D721Med (cell line): ENCODE data around the gene MDK.

Experiments
- DNase-seq: peaks from one replicate; pipeline ENCODE4 v3.0.0; 2011; ENCODE audit warnings: low spot score; ENCODE audit not compliant: insufficient read length
- FAIRE-seq: peaks from 2 replicates; lab custom pipeline; 2011; peaks lifted over from hg19 to GRCh38; lab: Jason Lieb, UNC
- TF ChIP-seq, protein P1 (sequence below): IDR thresholded peaks from 2 replicates; pipeline ENCODE4 v1.5.1; 2012; ENCODE audit warnings: mild to moderate bottlenecking, control low read depth; ENCODE audit not compliant: insufficient read depth; ENCODE audit errors: missing control alignments

MDK gene

DNA sequence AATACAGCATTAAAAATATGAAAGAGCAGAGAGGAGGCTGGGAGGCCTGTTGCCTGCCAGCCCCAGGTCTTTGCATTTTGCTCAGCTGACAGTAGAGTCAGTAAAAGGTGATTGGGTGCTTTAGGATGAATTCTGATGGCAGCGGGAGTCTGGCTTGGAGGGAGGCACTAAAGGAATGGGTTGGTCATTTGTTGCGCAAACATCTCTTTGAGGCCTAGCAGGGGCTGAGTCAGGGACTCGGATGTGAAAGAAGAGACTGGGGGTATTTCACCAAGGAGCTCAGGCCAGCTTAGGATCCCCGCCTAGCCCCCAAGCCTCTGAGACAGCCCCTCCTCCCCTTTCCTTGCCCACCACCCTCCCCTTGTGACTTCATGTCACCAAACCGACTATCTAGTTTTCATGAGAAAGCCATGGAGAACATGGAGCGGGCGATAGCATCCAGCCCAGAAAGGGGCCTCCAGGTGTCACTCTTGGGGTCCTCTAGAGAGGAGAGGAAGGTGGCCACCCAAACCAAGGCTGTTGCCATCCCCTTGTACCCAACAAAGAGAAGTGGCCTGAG lies 24.5 kb upstream of the MDK start:
- no peak for FAIRE-seq
- no peak for DNase-seq
- TF ChIP-seq, protein P1, sequence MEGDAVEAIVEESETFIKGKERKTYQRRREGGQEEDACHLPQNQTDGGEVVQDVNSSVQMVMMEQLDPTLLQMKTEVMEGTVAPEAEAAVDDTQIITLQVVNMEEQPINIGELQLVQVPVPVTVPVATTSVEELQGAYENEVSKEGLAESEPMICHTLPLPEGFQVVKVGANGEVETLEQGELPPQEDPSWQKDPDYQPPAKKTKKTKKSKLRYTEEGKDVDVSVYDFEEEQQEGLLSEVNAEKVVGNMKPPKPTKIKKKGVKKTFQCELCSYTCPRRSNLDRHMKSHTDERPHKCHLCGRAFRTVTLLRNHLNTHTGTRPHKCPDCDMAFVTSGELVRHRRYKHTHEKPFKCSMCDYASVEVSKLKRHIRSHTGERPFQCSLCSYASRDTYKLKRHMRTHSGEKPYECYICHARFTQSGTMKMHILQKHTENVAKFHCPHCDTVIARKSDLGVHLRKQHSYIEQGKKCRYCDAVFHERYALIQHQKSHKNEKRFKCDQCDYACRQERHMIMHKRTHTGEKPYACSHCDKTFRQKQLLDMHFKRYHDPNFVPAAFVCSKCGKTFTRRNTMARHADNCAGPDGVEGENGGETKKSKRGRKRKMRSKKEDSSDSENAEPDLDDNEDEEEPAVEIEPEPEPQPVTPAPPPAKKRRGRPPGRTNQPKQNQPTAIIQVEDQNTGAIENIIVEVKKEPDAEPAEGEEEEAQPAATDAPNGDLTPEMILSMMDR = no peak

DNA sequence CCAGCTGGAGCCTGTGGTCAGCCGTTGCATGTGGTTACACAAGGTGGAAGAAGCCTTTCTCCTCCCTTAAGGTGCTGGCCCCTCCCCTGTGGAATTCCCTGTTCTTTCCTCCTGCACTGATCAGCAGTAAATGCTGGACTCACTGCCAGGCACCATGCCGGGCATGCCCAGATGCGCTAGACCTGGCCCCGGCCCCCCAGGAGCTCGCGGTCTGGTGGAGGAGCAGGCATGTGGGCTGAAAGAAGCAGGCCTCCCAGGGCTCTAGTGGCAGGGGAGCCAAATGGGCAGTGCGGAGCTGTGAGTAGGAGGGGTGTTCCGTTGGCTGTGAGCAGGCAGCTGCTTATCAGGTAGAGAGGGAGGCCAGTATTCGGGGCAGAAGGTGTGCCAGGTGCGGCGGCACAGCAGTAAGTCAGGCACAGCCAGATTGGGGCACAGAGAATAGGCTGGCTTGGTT lies 24.0 kb upstream of the MDK start:
- FAIRE-seq = no peak
- TF ChIP-seq, protein P1 = no peak
- DNase-seq = no peak

DNA sequence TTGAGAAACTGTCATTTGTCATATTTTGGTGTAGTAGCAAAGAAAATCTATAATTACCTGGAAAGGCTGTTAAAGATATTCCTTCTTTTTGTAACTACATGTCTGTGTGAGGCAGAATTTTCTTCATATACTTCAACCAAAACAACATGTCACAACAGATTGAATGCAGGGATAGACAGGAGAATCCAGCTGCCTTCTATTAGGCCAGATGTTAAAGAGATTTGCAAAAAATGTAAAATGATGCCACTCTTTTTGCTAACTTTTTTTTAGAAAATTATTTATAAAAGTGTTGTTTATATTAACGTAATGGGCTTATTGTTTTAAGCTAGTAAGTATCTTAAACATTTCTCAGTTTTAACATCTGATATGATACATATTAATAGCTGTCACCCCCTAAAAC lies 21.5 kb upstream of the MDK start:
- FAIRE-seq (no peak), DNase-seq (no peak)
- TF ChIP-seq, protein P1 = no peak

DNA sequence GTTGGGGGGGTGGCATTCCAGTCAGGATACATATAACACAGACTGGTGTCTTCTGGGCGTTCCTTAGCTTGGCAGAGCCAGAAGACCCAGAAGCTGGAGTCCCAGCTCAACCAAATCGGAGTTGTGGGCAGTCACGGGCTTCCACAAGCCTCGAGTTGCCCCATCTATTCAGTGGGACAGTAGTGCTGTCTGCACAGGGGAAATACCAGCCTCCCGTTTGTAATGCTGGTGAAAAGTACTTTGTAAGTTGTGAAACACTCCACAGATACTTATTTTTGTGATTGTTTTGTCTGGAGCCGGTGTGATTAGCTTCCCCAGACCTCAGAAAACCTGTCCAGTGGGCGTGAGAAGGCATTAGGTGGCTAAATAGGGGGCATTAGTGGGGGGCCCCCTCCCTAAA lies 20.6 kb upstream of the MDK start:
- TF ChIP-seq, protein P1 = no peak
- DNase-seq (no peak), FAIRE-seq (no peak)

GRCh38 chr11:46361283-46362155 lies 19.9 kb upstream of the MDK start:
- TF ChIP-seq, protein P1 = no peak
- DNase-seq (no peak), FAIRE-seq (no peak)

DNA sequence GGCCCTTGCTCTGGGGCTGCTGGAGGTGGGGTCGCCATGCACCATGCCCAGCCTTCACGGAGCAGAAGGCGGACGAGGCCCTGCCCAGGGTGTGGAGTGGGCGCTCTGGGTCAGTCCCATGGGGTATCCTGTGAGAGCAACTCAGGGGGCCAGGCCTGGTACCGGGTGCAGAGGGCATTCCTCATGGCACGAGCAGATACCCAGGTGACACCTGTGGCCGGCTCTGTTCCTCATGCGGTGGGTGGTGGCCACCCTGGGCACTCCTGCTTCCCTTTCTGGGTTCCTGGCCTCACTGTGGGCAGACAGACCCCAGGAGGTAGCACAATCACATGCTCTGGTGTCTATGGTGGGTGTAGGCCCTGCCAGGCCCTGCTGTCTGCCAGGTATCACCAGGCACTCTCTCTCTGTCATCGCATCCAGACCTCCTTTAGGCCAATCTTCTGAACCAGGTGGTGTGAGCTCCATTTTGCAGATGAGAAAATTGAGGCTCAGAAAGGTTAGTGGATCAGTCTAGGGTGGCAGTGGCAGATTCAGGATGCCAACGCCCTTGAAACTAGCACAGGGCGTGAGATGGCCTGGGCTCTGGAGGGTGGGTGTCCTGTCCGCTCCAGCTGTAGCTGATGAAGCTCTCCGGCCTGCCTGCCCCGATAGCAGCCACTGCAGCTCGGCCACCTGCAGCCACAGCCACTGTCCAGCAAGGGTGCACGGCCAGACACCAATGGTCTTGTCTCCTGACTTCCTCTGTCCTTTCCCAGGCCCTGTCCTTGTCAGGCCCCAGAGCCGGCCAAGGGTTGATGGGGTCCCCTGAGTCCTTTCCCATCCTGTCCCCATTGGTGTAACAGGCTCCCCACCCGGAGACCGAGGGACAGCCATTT lies 19.1 kb upstream of the MDK start:
- TF ChIP-seq, protein P1 = no peak
- no peak for FAIRE-seq
- no peak for DNase-seq
